ENCODE measurements around the gene RHOG.

- no peak for TF ChIP-seq CTCF (IDR thresholded peaks at IDR 0.05)
- no peak for TF ChIP-seq POLR2A (IDR thresholded peaks at IDR 0.05)
Observed at GRCh38 chr11:3781423-3781822, 59.3 kb downstream of the RHOG start.

Measured in testis (tissue), 2 donors.